Muscle of leg (tissue), 11 donors: ENCODE data around the gene VAMP3. TPM values are rescaled to one million over a fixed set of nuclear protein-coding genes. Genes with fewer than 3 reads are reported as not detected.
A peak's percentile ranks its signal among the peaks of the same experiment; 100 is the strongest.

Source experiments
- DNase-seq: peaks from one replicate; pipeline ENCODE4 v3.0.0; 2013
- H3K27ac ChIP-seq: one replicate; pipeline ENCODE4 v1.5.1; 2013; ENCODE audit warnings: mild to moderate bottlenecking, low read length, control low read depth
- H3K27me3 ChIP-seq: one replicate; pipeline ENCODE4 v1.6.1; 2013; ENCODE audit warnings: low read length; ENCODE audit not compliant: control insufficient read depth, insufficient read depth
- H3K36me3 ChIP-seq: one replicate; pipeline ENCODE4 v1.6.1; 2013; ENCODE audit warnings: low read length; ENCODE audit not compliant: control insufficient read depth, insufficient read depth
- H3K4me1 ChIP-seq: one replicate; pipeline ENCODE4 v1.6.1; 2013; ENCODE audit warnings: low read length; ENCODE audit not compliant: control insufficient read depth, insufficient read depth
- H3K4me3 ChIP-seq: one replicate; pipeline ENCODE4 v1.5.1; 2013; ENCODE audit warnings: low read length, control low read depth
- H3K9me3 ChIP-seq: replicated peaks from 2 replicates; pipeline ENCODE4 v1.6.1; 2013; ENCODE audit warnings: low read depth, low read length; ENCODE audit not compliant: control insufficient read depth
- WGBS: methylation state at CpG from one replicate; pipeline ENCODE4 v1.1.5; 2013; ENCODE audit warnings: missing lambda C conversion rate; ENCODE audit not compliant: insufficient coverage; 5-methylcytosine and 5-hydroxymethylcytosine counted together
- polyA plus RNA-seq, 8 donors: library from polyadenylated mRNA; unstranded; fragments of 120-200 nt; gene quantifications; one replicate each; pipeline versions ENCODE4 v1.2.1 to v1.2.3, GENCODE V29; 2013; ENCODE audit warnings: inconsistent platforms in 1 of 8, low replicate concordance in 1 of 8; ENCODE audit not compliant: insufficient read length in 8 of 8, insufficient read depth in 1 of 8
- total RNA-seq: library from RNA; stranded (reverse); fragments of 120-200 nt; gene quantifications from one replicate; pipeline ENCODE4 v1.2.4, GENCODE V29; 2013

VAMP3 gene
- total and polyA plus RNA-seq, 9 donors: 57.5 to 80.4 (median 72.8) TPM

GRCh38 chr1:7795406-7795805 lies 24.3 kb downstream of the VAMP3 start:
- Histone ChIP-seq H3K27me3 (no peaks in the 10 kb centered on the region), H3K9me3 (peaks cover 3% of the 10 kb centered on the region), H3K36me3 (peaks cover 7% of the 10 kb centered on the region), H3K27ac (no peak overlapping the region), H3K4me1 (no peaks in the 10 kb centered on the region), H3K4me3 (no peak overlapping the region)
- 81% methylated on average over 3 of the region's 12 CpGs for WGBS
- DNase-seq: no peak

- no peak overlapping the region for H3K27ac ChIP-seq
- 73% methylated on average over 2 of the region's 9 CpGs for WGBS
- no peaks in the 10 kb centered on the region for H3K9me3 ChIP-seq
- no peak overlapping the region for H3K4me3 ChIP-seq
- H3K36me3 ChIP-seq: peaks cover 14% of the 10 kb centered on the region
- no peaks in the 10 kb centered on the region for H3K27me3 ChIP-seq
- DNase-seq: no peak
- H3K4me1 ChIP-seq: no peaks in the 10 kb centered on the region
Measured at GRCh38 chr1:7805460-7805859, 34.4 kb downstream of the VAMP3 start.

- no CpG with 5 or more reads among the region's 1 CpG for WGBS
- Histone ChIP-seq H3K4me1 (no peaks in the 10 kb centered on the region), H3K4me3 (no peak overlapping the region), H3K9me3 (peaks cover 3% of the 10 kb centered on the region), H3K27me3 (no peaks in the 10 kb centered on the region), H3K36me3 (peaks cover 17% of the 10 kb centered on the region), H3K27ac (no peak overlapping the region)
- peak; percentile 13 for DNase-seq
Measured at GRCh38 chr1:7808253-7808844, 37.3 kb downstream of the VAMP3 start.

DNA sequence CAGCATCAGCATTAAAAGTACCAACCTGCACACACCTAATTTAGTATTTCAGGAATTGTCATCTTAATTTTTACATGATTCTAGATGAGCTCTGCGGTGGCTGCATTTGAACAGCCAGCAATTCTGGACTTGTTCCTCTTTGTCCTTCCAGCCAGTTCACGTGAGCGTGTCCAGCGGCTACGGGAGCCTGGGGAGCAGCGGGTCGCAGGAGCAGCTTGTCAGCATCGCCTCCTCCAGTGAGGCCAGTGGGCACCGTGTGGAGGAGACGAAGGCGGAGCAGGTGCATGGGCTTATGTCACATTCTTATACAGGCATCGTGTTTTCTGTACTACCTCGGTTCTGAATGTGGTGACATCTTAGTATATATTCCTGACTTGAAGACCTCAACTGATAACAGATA lies 38.6 kb downstream of the VAMP3 start:
- peaks cover 15% of the 10 kb centered on the region for H3K36me3 ChIP-seq
- DNase-seq: no peak
- WGBS: 87% methylated on average over 8 of the region's 13 CpGs
- H3K27me3 ChIP-seq: no peaks in the 10 kb centered on the region
- H3K27ac ChIP-seq: no peak overlapping the region
- no peak overlapping the region for H3K4me3 ChIP-seq
- no peaks in the 10 kb centered on the region for H3K4me1 ChIP-seq
- peaks cover 8% of the 10 kb centered on the region for H3K9me3 ChIP-seq

DNA sequence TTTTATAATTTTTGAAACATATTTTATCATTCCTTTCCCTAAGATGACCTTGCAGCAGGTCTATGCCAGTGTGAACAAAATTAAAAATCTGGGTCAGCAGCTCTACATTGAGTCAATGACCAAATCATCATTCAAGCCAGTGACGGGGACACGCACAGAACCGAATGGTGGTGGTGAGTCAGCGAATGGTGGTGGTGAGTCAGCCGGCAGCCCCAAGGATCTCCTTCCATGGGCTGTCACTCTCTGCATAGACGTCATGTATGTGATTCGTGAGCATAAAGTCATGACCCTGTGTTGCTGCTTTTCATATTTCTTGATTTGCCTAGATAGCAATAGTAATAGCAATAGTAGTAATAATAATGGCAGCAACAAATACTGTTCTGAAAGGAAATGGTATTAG lies 39.3 kb downstream of the VAMP3 start:
- 89% methylated on average over 6 of the region's 7 CpGs for WGBS
- no peak overlapping the region for H3K4me3 ChIP-seq
- no peak overlapping the region for H3K27ac ChIP-seq
- H3K27me3 ChIP-seq: no peaks in the 10 kb centered on the region
- no peaks in the 10 kb centered on the region for H3K4me1 ChIP-seq
- H3K9me3 ChIP-seq: peaks cover 8% of the 10 kb centered on the region
- H3K36me3 ChIP-seq: peaks cover 15% of the 10 kb centered on the region
- DNase-seq: no peak

- WGBS: 69% methylated on average over 5 of the region's 6 CpGs
- H3K36me3 ChIP-seq: peaks cover 15% of the 10 kb centered on the region
- DNase-seq: no peak
- peaks cover 8% of the 10 kb centered on the region for H3K9me3 ChIP-seq
- no peaks in the 10 kb centered on the region for H3K4me1 ChIP-seq
- H3K4me3 ChIP-seq: no peak overlapping the region
- H3K27ac ChIP-seq: no peak overlapping the region
- H3K27me3 ChIP-seq: no peaks in the 10 kb centered on the region
Measured at GRCh38 chr1:7811476-7811875, 40.4 kb downstream of the VAMP3 start.

- peaks cover 6% of the 10 kb centered on the region for H3K36me3 ChIP-seq
Measured at GRCh38 chr1:7813677-7814373, 42.7 kb downstream of the VAMP3 start.

DNA sequence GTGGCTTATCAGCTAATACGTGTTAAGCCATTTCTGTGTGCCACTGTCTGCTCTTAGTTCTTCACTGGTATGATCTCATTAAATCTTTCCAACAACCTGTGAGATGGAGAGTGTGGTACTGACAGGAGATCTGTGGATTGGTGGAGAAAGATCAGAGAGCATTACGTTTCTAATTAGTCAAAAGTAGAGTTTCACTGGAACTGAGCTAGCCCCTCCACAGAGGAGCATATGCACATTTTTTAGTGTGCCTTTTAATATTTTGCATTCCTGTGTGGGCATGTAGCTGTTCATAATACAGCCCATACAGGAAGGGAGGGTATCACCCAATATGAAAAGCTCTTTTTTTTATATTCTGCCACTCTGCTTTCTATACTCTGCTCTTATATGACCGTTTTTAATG lies 50.2 kb downstream of the VAMP3 start:
- no peak overlapping the region for H3K4me3 ChIP-seq
- no peaks in the 10 kb centered on the region for H3K27me3 ChIP-seq
- no peaks in the 10 kb centered on the region for H3K4me1 ChIP-seq
- no peaks in the 10 kb centered on the region for H3K9me3 ChIP-seq
- peaks cover 6% of the 10 kb centered on the region for H3K36me3 ChIP-seq
- DNase-seq: no peak
- H3K27ac ChIP-seq: no peak overlapping the region
- WGBS: 100% methylated on average over 1 of the region's 3 CpGs

More at GRCh38 chr1:7813677-7814373, 42.7 kb downstream of the VAMP3 start:
- no peak for DNase-seq
- no CpG with 5 or more reads among the region's 3 CpGs for WGBS
- Histone ChIP-seq H3K4me3 (no peak overlapping the region), H3K27me3 (no peaks in the 10 kb centered on the region), H3K27ac (no peak overlapping the region), H3K4me1 (no peaks in the 10 kb centered on the region), H3K9me3 (peaks cover 8% of the 10 kb centered on the region)

DNA sequence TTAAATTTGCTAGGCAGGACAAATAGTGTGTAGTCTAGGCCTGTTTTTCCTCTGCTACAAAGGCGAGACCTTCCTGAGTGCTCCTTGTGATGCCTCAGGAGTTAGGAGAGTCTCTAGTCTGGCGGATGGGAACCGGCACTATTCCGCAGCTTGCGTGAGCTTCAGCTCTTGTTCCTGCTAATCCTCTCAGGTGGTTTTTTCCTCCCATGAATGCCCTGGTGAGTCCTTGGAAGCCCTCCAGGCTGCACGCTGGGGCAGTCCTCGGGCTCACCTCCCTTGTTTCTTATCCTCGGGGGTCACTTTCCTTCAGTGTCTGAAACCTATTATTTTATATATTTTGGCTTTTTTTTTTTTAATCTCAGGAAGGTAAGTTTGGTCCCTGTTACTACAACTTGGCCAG lies 53.6 kb downstream of the VAMP3 start:
- 91% methylated on average over 5 of the region's 8 CpGs for WGBS
- no peaks in the 10 kb centered on the region for H3K4me1 ChIP-seq
- H3K4me3 ChIP-seq: no peak overlapping the region
- no peaks in the 10 kb centered on the region for H3K9me3 ChIP-seq
- no peak overlapping the region for H3K27ac ChIP-seq
- peaks cover 11% of the 10 kb centered on the region for H3K36me3 ChIP-seq
- H3K27me3 ChIP-seq: no peaks in the 10 kb centered on the region
- no peak for DNase-seq

- no peak overlapping the region for H3K4me3 ChIP-seq
- DNase-seq: no peak
- no peaks in the 10 kb centered on the region for H3K27me3 ChIP-seq
- no peaks in the 10 kb centered on the region for H3K9me3 ChIP-seq
- H3K27ac ChIP-seq: no peak overlapping the region
- WGBS: no CpG with 5 or more reads among the region's 7 CpGs
- H3K4me1 ChIP-seq: no peaks in the 10 kb centered on the region
- peaks cover 17% of the 10 kb centered on the region for H3K36me3 ChIP-seq
Measured at GRCh38 chr1:7826363-7826762, 55.3 kb downstream of the VAMP3 start.
